Fibroblast of skin of left quadriceps (primary cell): ENCODE measurements around the gene COX14.
"Not testable (repeated sequence)": the region's sequence is repeated elsewhere in the genome, so short reads cannot be mapped to it uniquely, and the experiment has no call there.

Source experiments
- DNase-seq, 2 experiments: peaks; one replicate each; pipeline ENCODE4 v3.0.0-alpha.2; 2013; ENCODE audit warnings: low read depth in 2 of 2

Gene COX14

DNA sequence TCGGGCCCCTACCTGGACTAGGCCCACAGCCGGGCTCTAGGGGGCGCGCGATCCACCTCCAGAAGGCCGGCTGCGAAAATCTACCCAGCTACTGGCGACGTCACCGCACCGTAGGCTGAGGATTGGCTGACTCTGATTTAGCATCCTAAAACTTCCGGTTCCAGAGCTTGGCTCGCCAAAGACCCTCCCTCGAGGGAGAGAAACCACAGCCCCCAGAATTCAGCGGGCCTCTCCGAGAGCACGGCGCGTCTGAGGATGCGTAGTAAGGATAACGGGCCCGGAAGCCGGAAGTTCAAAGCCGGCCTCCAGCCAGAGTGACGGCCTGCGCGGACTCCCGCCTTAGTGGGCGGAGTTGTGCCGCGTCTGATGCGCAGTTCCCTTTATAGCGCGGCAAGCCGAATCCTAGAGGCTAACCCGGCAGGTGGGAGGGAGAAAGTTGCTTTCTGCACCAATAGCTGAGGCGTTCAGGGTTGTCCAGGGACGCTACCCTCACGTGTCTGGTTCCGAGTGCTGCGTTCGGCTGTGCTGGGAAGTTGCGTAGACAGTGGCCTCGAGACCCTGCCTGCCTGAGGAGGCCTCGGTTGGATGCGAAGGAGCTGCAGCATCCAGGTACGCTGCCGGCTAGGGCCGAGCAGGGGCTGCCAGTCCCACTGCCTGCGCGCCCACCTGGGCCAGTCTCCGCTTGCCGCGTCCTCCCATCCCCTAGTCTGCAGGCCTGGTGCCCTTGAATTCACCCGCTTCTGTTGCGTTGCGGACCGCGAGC is at the start of gene COX14:
Gene COX14 (plus strand): TSS at position 544 of the 763 bp plus-strand sequence. CDS start 7,808 bp downstream, outside the sequence.
- peak; percentile 99 for DNase-seq

DNA sequence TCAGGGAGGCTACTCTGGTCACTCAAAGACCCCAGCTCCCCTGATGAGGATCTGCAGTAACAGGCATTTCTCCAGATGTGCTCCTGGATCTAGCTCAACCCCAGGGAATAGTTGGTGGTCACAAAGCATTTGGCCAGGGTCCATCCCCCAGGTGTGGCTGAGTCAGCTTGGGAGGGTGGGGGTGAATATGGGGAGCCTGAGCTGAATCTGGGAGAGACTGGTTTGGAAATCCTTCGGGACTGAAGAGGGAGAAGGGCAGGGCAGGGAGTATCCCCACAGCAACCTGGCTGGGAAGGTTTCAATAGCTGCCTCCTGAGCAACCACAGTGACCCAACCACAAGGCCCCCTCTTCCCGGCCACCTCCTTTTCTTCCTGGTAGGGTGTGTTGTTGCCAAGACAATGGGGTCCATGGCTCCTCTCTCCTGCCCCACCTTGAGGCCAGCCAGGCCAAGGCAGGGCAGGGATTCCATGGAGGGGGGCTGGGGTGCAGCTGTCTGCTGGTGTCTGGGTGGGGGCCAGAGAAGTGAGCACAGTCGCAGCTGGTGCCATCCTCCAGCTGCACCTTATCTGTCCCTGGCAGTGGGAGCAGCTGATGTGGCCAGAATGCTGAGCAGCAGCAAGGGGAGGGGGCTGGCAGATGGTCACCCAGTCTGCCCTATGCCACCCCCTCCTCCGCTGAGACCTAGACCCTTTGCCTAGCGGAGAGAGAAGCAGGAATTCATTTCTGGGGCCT is 49.1 kb upstream of the COX14 start:
- DNase-seq = no peak

DNA sequence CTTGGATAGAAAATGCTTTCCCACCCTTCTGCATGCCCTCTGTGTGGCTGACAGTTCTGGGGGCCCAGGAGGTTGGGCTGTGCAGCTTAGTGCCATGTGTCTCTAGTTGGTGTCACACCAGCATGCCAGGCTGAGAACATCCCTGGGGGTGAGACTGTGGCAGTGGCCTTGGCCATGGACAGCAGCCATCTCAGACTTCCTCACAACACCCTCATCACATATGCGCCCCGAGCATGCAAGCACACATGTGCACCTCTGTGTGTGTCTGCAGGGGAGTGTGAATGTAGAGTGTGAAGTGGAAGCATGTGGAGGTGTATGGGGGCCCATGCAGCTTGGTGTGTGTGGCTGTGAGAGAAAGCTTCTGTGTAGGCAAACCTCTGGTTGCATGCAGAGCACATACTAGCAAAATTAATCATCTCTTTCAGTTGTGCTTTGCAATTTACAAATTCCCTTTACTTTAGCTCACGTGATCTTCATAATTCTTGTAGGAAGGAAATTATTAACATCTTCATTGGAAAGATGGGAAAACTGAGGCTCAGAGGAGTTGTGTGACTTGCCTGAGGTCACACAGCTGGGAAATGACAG is 46.2 kb upstream of the COX14 start:
- no peak for DNase-seq

DNA sequence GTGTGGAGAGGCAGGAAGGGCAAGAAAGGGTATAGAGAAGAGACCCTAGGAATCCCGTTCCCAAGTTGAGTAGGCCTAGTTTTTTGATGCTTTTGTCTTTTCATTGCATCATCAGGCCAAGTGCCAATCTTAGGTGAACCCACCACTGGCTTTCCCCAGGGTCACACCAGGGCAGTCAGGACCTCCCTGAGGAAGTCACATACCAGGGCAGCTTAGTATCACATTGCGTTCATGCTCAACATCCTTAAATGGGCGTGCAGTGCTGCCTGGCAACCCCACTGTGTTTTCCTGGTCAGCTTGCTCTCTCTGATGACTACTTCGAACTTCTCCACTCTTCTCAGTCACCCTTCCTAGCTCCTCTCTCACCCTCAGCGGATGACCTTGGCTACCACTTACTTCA is 45.6 kb upstream of the COX14 start:
- DNase-seq = peak; percentile 61 to 67

- no peak for DNase-seq
These were observed 43.0 kb upstream of the COX14 start for GRCh38 chr12:50069069-50069468.

DNA sequence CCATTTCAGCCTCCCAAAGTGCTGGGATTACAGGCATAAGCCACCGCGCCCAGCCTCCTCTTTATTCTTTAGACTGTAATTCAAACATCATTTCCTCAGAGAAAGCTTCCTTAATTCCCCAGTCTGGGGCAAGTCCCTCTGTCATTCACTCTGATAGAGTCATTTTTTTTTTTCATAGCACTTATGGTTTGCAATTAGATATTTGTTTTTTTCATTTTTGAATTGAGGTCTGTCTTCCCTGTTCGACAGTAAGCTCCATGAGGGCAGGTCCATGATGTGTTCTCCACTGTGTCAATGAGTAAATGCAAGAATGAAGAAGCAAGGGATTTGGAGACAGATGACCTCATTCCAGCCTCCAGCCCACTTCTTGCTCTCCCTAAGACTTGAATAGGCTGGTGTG is 42.5 kb upstream of the COX14 start:
- DNase-seq = no peak

DNA sequence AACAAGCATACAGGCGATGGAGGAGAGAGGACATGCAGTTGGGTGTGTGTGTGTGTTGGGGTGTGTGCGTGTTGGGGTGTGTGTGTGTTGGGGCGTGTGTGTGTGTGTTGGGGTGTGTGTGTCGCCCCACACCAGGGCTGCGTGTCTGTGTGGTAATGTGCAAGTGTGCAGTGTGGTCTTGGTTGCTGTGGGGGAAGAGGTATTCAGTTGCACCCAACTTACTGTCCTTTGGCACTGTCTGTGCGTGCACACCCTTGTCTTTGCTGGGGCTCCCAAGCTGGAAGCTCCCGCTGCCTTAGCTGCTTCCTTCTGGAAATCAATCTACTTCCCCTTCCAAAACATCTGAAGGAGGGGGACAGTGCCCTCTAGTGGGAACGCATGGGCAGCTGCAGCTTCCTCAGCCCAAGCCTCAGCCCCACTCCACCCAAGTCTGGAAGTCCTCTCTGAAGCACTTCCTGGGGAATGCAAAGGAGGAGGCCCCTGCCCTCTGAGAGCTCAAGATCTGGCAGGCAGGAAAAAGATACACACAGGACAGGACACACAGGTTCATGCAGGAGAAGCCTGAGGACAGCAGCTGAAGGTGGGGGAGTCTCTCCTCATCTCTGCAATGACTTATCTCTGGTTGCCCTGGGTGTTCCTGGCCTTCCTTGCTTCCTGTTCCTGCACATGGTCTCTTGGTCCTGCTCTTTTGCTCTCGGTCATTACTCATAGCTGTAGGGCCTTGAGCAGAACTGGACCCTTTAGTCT is 41.5 kb upstream of the COX14 start:
- peak; percentile 58 to 63 for DNase-seq

- DNase-seq = no peak
These were observed 39.7 kb upstream of the COX14 start for GRCh38 chr12:50072198-50072907.

GRCh38 chr12:50073206-50073605 is 38.8 kb upstream of the COX14 start:
- DNase-seq = no peak

DNA sequence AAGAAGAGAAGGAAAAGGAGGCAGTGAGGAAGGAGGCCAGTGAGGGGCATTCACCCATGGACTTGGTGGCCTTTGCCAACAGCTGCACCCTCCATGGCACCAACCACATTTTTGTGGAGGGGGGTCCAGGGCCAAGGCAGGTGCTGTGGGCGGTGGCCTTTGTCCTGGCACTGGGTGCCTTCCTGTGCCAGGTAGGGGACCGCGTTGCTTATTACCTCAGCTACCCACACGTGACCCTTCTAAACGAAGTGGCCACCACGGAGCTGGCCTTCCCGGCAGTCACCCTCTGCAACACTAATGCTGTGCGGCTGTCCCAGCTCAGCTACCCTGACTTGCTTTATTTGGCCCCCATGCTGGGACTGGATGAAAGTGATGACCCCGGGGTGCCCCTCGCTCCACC is 38.3 kb upstream of the COX14 start:
- DNase-seq = no peak

- DNase-seq = peak in 1 of 2 experiments; percentile 41
These were observed 36.9 kb upstream of the COX14 start for GRCh38 chr12:50074936-50075807.

- no peak for DNase-seq
These were observed 36.2 kb upstream of the COX14 start for GRCh38 chr12:50075808-50076170.

GRCh38 chr12:50077099-50077498 is 34.9 kb upstream of the COX14 start:
- DNase-seq = no peak

GRCh38 chr12:50078281-50078680 is 33.8 kb upstream of the COX14 start:
- no peak for DNase-seq

DNA sequence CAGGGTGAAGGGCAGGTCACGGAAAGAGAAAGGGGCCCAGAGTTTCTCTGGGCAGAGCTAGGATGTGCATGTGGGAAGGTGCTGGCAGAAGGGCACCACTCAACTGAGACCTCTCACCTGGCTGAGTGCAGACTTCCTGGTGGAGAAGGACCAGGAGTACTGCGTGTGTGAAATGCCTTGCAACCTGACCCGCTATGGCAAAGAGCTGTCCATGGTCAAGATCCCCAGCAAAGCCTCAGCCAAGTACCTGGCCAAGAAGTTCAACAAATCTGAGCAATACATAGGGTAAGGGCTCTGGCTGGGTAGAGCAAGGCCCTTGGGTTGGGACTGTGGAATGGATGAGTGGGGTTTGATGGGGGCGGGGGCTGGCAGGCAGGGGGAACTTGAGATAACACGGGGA is 32.3 kb upstream of the COX14 start:
- no peak for DNase-seq

DNA sequence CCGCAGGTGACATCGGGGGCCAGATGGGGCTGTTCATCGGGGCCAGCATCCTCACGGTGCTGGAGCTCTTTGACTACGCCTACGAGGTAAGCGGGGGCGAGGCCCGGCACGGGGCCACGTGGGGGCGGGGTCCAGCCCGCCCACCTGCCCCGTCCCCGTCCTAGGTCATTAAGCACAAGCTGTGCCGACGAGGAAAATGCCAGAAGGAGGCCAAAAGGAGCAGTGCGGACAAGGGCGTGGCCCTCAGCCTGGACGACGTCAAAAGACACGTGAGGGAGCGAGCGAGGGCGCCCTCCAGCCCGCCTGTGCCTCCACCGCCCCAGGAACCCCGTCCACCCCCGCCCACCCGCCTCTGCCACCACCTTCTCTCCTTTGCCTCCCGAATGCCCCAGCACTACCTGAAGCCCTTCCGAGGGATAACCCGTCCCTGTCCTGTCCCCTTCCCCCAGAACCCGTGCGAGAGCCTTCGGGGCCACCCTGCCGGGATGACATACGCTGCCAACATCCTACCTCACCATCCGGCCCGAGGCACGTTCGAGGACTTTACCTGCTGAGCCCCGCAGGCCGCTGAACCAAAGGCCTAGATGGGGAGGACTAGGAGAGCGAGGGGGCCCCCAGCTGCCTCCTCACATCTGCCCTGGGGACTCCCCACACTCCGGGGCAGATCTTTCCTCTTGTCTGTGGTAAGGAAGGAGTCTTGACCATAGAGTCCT is 30.8 kb upstream of the COX14 start:
- no peak for DNase-seq

- DNase-seq = no peak
These were observed 29.4 kb upstream of the COX14 start for GRCh38 chr12:50082644-50083043.

DNA sequence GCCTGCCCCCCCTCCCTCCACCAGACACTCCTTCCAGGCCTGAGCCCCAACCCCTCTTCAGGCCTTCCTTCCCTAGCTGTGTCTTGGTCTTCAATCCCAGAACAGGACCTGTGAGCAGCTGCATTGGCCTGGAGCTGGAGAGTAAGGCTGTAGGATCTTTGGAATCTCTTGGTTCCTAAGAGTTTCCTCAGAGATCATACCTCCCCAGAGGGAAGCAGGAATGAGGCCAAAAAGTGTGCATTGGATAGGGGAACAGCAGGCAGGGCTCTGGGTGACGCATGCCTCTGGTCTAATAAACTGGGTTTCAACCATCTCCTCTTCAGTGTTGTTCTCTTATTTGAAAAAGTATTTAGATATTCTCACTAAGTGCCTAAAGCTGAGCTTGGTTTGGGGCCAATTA is 28.7 kb upstream of the COX14 start:
- DNase-seq = no peak

DNA sequence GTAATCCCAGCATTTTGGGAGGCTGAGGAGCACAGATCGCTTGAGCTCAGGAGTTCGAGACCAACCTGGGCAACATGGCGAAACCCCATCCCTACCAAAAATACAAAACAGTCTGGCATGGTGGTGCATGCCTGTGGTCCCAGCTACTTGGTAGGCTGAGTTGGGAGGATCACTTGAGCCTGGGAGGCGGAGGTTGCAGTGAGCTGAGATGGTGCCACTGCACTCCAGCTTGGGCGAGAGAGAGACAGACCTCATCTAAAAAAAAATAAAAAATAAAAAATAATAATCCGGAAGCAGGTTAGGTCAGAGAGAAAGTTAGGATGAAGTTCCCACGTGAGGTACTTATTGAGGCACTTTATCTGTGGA is 27.6 kb upstream of the COX14 start:
- DNase-seq = not testable (repeated sequence)
